NCI-H128 (cell line): ENCODE results near the gene PARD6B.
"Not testable (repeated sequence)": the region's sequence is repeated elsewhere in the genome, so short reads cannot be mapped to it uniquely, and the experiment has no call there.

Experiments
- DNase-seq: peaks from one replicate; lab custom pipeline; 2025; ENCODE audit not compliant: unreplicated experiment; lab: John Stamatoyannopoulos, UW

The PARD6B gene

GRCh38 chr20:50703651-50704438 is 27.5 kb upstream of the PARD6B start:
- DNase-seq: not testable (repeated sequence)

- no peak for DNase-seq
These were observed 26.9 kb upstream of the PARD6B start for GRCh38 chr20:50704514-50704913.

- DNase-seq: no peak
These were observed 26.4 kb upstream of the PARD6B start for GRCh38 chr20:50704971-50705370.

- no peak for DNase-seq
These were observed 22.3 kb upstream of the PARD6B start for GRCh38 chr20:50708845-50709635.

- no peak for DNase-seq
These were observed 21.8 kb upstream of the PARD6B start for GRCh38 chr20:50709636-50709973.

- no peak for DNase-seq
These were observed 20.8 kb upstream of the PARD6B start for GRCh38 chr20:50710492-50711063.

- no peak for DNase-seq
These were observed 20.1 kb upstream of the PARD6B start for GRCh38 chr20:50711113-50711825.

GRCh38 chr20:50712771-50713656 is 18.4 kb upstream of the PARD6B start:
- DNase-seq: no peak

GRCh38 chr20:50713657-50714101 is 17.7 kb upstream of the PARD6B start:
- no peak for DNase-seq

- not testable (repeated sequence) for DNase-seq
These were observed 17.0 kb upstream of the PARD6B start for GRCh38 chr20:50714426-50714825.

GRCh38 chr20:50715694-50716093 is 15.7 kb upstream of the PARD6B start:
- DNase-seq: no peak

- DNase-seq: no peak
These were observed 14.9 kb upstream of the PARD6B start for GRCh38 chr20:50716518-50716917.

- DNase-seq: no peak
These were observed 14.1 kb upstream of the PARD6B start for GRCh38 chr20:50717312-50717711.

- no peak for DNase-seq
These were observed 13.2 kb upstream of the PARD6B start for GRCh38 chr20:50717974-50718761.

- no peak for DNase-seq
These were observed 12.1 kb upstream of the PARD6B start for GRCh38 chr20:50719328-50719727.

GRCh38 chr20:50720026-50720425 is 11.4 kb upstream of the PARD6B start:
- no peak for DNase-seq

- no peak for DNase-seq
These were observed 10.8 kb upstream of the PARD6B start for GRCh38 chr20:50720582-50720981.

- DNase-seq: no peak
These were observed 9.5 kb upstream of the PARD6B start for GRCh38 chr20:50721881-50722281.

- no peak for DNase-seq
These were observed 8.8 kb upstream of the PARD6B start for GRCh38 chr20:50722424-50723155.
